ENCODE measurements around the gene TMEM178B.

DNA sequence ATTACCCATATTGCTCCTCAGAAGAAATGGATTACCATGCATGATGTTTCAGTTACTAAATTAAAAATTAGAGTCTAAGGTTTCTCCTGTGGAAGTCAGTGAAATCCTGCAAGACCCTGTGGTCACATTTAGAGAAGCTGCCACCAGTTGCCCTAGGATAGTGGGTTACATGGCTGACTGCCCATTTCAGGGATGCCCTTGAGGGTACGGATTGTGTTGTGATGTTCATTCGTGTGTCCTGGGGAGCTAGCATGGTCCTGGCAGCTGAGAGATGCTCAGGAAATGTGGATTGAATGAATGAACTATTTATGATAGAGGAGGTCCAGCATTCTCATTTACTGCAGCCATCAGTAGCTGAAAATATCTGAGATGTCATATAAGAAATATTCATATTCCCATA is 55.1 kb downstream of the TMEM178B start:
- no peak for TF ChIP-seq POLR2A (IDR thresholded peaks at IDR 0.05)
- TF ChIP-seq, protein P1, sequence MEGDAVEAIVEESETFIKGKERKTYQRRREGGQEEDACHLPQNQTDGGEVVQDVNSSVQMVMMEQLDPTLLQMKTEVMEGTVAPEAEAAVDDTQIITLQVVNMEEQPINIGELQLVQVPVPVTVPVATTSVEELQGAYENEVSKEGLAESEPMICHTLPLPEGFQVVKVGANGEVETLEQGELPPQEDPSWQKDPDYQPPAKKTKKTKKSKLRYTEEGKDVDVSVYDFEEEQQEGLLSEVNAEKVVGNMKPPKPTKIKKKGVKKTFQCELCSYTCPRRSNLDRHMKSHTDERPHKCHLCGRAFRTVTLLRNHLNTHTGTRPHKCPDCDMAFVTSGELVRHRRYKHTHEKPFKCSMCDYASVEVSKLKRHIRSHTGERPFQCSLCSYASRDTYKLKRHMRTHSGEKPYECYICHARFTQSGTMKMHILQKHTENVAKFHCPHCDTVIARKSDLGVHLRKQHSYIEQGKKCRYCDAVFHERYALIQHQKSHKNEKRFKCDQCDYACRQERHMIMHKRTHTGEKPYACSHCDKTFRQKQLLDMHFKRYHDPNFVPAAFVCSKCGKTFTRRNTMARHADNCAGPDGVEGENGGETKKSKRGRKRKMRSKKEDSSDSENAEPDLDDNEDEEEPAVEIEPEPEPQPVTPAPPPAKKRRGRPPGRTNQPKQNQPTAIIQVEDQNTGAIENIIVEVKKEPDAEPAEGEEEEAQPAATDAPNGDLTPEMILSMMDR (IDR thresholded peaks at IDR 0.05) = no peak
